Prostate gland (tissue), 2 donors: ENCODE data around the gene RABL2B.

Experiments used
- CTCF ChIP-seq, 4 experiments: fragments of 200-600 bp in 2 of 4; fragments of 450-650 bp in 2 of 4; sonication (generic) in 2 of 4; IDR thresholded peaks; 1 replicate in 3 of 4; 2 replicates in 1 of 4; pipeline ENCODE4 v1.5.1; 2016 to 2019; ENCODE audit warnings: antibody characterized with exemption in 4 of 4, mild to moderate bottlenecking in 2 of 4, moderate library complexity in 2 of 4
- POLR2A ChIP-seq: fragments of 450-650 bp; IDR thresholded peaks from one replicate; pipeline ENCODE4 v1.6.1; 2016; ENCODE audit warnings: antibody characterized with exemption, mild to moderate bottlenecking

DNA sequence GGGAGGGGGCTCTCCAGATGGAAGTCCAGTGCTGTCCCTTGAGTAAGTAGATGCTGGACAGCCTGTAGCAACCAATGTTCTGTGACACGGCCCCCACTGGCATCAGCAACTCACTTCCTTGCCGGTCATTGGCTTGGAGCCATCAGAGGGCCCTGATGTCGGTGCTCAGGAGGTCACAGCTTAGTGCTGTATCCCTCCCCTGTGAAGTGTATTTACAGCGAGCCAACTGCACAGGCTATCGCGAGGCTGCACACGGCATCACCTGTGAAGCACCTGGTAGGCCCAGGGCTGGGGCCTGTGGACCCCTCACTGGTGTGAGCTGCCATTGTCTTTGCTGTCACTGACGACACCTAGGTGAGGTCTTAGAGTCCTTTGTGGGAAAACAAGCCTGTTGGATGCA is 58.8 kb downstream of the RABL2B start:
- no peak for TF ChIP-seq POLR2A
- no peak for TF ChIP-seq CTCF (IDR thresholded peaks at IDR 0.05)
